ENCODE data around the gene ANKRD16. TPM values are rescaled to one million over a fixed set of nuclear protein-coding genes. Genes with fewer than 3 reads are reported as not detected.

ANKRD16 gene
- total RNA-seq, 1 experiment from 2014 or later = 12.2 TPM

DNA sequence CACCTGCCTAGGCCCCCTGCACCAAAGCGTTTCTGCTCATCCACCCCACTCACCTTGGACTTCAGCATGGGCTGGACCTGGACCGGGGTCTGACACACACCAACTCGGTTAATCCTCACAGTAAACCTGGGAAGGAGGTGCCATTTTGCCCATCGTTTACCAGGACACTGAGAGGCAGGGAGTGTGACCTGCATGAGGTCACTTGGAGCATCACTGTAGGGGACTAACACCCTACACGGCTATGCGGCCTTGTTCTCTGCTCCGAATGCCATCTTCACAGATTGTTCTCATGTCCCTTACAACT, 33.0 kb downstream of the ANKRD16 start:
- TF ChIP-seq, protein P1, sequence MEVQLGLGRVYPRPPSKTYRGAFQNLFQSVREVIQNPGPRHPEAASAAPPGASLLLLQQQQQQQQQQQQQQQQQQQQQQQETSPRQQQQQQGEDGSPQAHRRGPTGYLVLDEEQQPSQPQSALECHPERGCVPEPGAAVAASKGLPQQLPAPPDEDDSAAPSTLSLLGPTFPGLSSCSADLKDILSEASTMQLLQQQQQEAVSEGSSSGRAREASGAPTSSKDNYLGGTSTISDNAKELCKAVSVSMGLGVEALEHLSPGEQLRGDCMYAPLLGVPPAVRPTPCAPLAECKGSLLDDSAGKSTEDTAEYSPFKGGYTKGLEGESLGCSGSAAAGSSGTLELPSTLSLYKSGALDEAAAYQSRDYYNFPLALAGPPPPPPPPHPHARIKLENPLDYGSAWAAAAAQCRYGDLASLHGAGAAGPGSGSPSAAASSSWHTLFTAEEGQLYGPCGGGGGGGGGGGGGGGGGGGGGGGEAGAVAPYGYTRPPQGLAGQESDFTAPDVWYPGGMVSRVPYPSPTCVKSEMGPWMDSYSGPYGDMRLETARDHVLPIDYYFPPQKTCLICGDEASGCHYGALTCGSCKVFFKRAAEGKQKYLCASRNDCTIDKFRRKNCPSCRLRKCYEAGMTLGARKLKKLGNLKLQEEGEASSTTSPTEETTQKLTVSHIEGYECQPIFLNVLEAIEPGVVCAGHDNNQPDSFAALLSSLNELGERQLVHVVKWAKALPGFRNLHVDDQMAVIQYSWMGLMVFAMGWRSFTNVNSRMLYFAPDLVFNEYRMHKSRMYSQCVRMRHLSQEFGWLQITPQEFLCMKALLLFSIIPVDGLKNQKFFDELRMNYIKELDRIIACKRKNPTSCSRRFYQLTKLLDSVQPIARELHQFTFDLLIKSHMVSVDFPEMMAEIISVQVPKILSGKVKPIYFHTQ (CRISPR knock-in tag; IDR thresholded peaks at IDR 0.05) = no peak
- TF ChIP-seq, protein P2, sequence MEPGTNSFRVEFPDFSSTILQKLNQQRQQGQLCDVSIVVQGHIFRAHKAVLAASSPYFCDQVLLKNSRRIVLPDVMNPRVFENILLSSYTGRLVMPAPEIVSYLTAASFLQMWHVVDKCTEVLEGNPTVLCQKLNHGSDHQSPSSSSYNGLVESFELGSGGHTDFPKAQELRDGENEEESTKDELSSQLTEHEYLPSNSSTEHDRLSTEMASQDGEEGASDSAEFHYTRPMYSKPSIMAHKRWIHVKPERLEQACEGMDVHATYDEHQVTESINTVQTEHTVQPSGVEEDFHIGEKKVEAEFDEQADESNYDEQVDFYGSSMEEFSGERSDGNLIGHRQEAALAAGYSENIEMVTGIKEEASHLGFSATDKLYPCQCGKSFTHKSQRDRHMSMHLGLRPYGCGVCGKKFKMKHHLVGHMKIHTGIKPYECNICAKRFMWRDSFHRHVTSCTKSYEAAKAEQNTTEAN (CRISPR knock-in tag; IDR thresholded peaks at IDR 0.05) = no peak
- TF ChIP-seq IRF2 (CRISPR knock-in tag; IDR thresholded peaks at IDR 0.05; ENCODE audit: borderline replicate concordance, low read depth) (no peak), ZNF138 (CRISPR knock-in tag; conservative IDR thresholded peaks at IDR 0.05) (no peak), MXD4 (CRISPR knock-in tag; IDR thresholded peaks at IDR 0.05; ENCODE audit: borderline replicate concordance) (no peak), NR2C2 (CRISPR knock-in tag; IDR thresholded peaks at IDR 0.05) (no peak), FOXP1 (CRISPR knock-in tag; IDR thresholded peaks at IDR 0.05; ENCODE audit: borderline replicate concordance) (no peak), NFE2L1 (CRISPR knock-in tag; IDR thresholded peaks at IDR 0.05) (no peak), JAZF1 (CRISPR knock-in tag; IDR thresholded peaks at IDR 0.05) (no peak), ZNF263 (CRISPR knock-in tag; IDR thresholded peaks at IDR 0.05; ENCODE audit: low read depth) (no peak), ELF4 (CRISPR knock-in tag; IDR thresholded peaks at IDR 0.05; ENCODE audit: low read depth) (no peak), TEAD1 (CRISPR knock-in tag; IDR thresholded peaks at IDR 0.05) (no peak), CREM (CRISPR knock-in tag; IDR thresholded peaks at IDR 0.05) (no peak), NFATC4 (CRISPR knock-in tag; IDR thresholded peaks at IDR 0.05) (no peak)
- TF ChIP-seq, protein P3, sequence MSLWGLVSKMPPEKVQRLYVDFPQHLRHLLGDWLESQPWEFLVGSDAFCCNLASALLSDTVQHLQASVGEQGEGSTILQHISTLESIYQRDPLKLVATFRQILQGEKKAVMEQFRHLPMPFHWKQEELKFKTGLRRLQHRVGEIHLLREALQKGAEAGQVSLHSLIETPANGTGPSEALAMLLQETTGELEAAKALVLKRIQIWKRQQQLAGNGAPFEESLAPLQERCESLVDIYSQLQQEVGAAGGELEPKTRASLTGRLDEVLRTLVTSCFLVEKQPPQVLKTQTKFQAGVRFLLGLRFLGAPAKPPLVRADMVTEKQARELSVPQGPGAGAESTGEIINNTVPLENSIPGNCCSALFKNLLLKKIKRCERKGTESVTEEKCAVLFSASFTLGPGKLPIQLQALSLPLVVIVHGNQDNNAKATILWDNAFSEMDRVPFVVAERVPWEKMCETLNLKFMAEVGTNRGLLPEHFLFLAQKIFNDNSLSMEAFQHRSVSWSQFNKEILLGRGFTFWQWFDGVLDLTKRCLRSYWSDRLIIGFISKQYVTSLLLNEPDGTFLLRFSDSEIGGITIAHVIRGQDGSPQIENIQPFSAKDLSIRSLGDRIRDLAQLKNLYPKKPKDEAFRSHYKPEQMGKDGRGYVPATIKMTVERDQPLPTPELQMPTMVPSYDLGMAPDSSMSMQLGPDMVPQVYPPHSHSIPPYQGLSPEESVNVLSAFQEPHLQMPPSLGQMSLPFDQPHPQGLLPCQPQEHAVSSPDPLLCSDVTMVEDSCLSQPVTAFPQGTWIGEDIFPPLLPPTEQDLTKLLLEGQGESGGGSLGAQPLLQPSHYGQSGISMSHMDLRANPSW (CRISPR knock-in tag; conservative IDR thresholded peaks at IDR 0.05; ENCODE audit: low read depth) = no peak
- TF ChIP-seq, protein P4, sequence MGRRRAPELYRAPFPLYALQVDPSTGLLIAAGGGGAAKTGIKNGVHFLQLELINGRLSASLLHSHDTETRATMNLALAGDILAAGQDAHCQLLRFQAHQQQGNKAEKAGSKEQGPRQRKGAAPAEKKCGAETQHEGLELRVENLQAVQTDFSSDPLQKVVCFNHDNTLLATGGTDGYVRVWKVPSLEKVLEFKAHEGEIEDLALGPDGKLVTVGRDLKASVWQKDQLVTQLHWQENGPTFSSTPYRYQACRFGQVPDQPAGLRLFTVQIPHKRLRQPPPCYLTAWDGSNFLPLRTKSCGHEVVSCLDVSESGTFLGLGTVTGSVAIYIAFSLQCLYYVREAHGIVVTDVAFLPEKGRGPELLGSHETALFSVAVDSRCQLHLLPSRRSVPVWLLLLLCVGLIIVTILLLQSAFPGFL (CRISPR knock-in tag; IDR thresholded peaks at IDR 0.05; ENCODE audit: borderline replicate concordance) = no peak
- ChIA-PET CTCF (no interaction called here), POLR2A (no interaction called here)
- ATAC-seq = no peak
- no peak for DNase-seq (ENCODE audit: low spot score)
- Mint-ChIP-seq H3K27me3 (ENCODE audit: low read depth) (no peaks in the 10 kb centered on the region), H3K27ac (no peak overlapping the region), H3K4me3 (no peak overlapping the region), H3K9me3 (no peaks in the 10 kb centered on the region), H3K4me1 (0 out of 2 replicates have a peak, but pooled peaks cover 3% of the 10 kb centered on the region), H3K36me3 (0 out of 2 replicates have a peak, but pooled peaks cover 5% of the 10 kb centered on the region)

DNA sequence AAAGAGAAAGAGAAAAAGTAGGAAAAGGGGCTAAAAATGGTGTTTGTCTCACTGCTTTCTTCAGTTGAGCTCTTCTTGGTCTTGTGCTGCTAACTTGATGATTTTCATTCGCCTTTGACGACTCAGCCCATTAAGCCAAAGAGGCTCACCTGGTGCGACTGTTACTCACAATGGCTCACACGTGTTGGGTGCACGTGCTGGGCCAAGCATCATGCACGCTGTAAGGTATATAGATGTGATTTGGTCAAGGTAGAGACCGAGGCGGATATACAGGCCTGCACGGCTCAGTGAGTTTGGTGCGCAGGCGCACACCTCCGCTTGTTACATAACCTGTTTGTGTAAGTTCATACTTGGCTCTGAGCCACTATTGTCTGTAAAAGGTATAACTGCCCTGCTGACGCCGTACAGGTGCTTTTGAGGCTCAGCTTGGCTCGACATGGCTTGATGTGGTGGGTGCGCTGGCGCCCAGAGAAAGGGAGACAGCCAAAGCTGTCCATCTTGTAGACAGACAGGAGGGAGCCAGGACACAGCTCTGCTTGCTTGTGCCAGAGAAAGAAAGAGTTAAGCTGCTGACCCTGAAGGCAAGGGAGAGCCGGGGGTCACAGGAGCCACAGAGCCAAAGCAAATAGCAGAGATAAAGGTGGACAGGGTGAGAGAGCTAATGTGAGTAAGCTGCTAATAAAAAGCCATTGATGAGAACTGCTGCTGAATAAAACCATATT, 33.6 kb downstream of the ANKRD16 start:
- no peak for ATAC-seq
- no peaks in the 10 kb centered on the region for H3K27me3 Mint-ChIP-seq (ENCODE audit: low read depth)
- DNase-seq (ENCODE audit: low spot score) = no peak
- H3K4me3 Mint-ChIP-seq = no peak overlapping the region
- H3K36me3 Mint-ChIP-seq = no peaks in the 10 kb centered on the region
- ChIA-PET CTCF (interaction anchor here (1.8 kb wide), 1 partner anchor 18 kb away, joined by 5 read pairs; no protein-coding TSS in a partner anchor), POLR2A (no interaction called here)
- H3K4me1 Mint-ChIP-seq = 0 out of 2 replicates have a peak, but pooled peaks cover 3% of the 10 kb centered on the region
- no peaks in the 10 kb centered on the region for H3K9me3 Mint-ChIP-seq
- no peak overlapping the region for H3K27ac Mint-ChIP-seq
- TF ChIP-seq ZNF121 (CRISPR knock-in tag; IDR thresholded peaks at IDR 0.05) (no peak), NFATC4 (CRISPR knock-in tag; IDR thresholded peaks at IDR 0.05) (no peak), TEAD4 (CRISPR knock-in tag; IDR thresholded peaks at IDR 0.05) (no peak)
- TF ChIP-seq, protein P3 (CRISPR knock-in tag; conservative IDR thresholded peaks at IDR 0.05; ENCODE audit: low read depth) = no peak
- TF ChIP-seq, protein P5, sequence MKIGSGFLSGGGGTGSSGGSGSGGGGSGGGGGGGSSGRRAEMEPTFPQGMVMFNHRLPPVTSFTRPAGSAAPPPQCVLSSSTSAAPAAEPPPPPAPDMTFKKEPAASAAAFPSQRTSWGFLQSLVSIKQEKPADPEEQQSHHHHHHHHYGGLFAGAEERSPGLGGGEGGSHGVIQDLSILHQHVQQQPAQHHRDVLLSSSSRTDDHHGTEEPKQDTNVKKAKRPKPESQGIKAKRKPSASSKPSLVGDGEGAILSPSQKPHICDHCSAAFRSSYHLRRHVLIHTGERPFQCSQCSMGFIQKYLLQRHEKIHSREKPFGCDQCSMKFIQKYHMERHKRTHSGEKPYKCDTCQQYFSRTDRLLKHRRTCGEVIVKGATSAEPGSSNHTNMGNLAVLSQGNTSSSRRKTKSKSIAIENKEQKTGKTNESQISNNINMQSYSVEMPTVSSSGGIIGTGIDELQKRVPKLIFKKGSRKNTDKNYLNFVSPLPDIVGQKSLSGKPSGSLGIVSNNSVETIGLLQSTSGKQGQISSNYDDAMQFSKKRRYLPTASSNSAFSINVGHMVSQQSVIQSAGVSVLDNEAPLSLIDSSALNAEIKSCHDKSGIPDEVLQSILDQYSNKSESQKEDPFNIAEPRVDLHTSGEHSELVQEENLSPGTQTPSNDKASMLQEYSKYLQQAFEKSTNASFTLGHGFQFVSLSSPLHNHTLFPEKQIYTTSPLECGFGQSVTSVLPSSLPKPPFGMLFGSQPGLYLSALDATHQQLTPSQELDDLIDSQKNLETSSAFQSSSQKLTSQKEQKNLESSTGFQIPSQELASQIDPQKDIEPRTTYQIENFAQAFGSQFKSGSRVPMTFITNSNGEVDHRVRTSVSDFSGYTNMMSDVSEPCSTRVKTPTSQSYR (CRISPR knock-in tag; IDR thresholded peaks at IDR 0.05) = no peak

All from WTC11 (cell line).